Heart right ventricle (tissue), 16 donors: ENCODE results near the gene KIF15. TPM values are rescaled to one million over a fixed set of nuclear protein-coding genes. Genes with fewer than 3 reads are reported as not detected.

Source experiments
- ATAC-seq, 8 donors: fragments of 200-7000 bp; cut with Tn5 transposase; one replicate each; pipeline ENCODE4 v1.9.1; 2020; ENCODE audit warnings: mild to moderate bottlenecking in 8 of 8, moderate library complexity in 8 of 8, moderate number of reproducible peaks in 1 of 8
- DNase-seq, 2 donors: peaks; one replicate each; pipeline ENCODE4 v3.0.0-alpha.2; 2020
- H3K27ac ChIP-seq, 10 donors: fragments of 200-600 bp; sonication (generic) in 2 of 10; one replicate each; pipeline versions ENCODE4 v1.5.0 to v1.8.0; 2020 to 2022; ENCODE audit warnings: mild to moderate bottlenecking in 3 of 10
- H3K27me3 ChIP-seq, 7 donors: fragments of 200-600 bp; one replicate each; pipeline ENCODE4 v1.8.0; 2021 to 2022; ENCODE audit warnings: mild to moderate bottlenecking in 2 of 7
- H3K36me3 ChIP-seq, 9 donors: fragments of 200-600 bp; sonication (generic) in 1 of 9; one replicate each; pipeline versions ENCODE4 v1.5.0 to v1.8.0; 2020 to 2022; ENCODE audit warnings: mild to moderate bottlenecking in 2 of 9
- H3K4me1 ChIP-seq, 9 donors: fragments of 200-600 bp; sonication (generic) in 1 of 9; one replicate each; pipeline versions ENCODE4 v1.5.0 to v1.8.0; 2020 to 2022; ENCODE audit warnings: mild to moderate bottlenecking in 4 of 9
- H3K4me3 ChIP-seq, 10 donors: fragments of 200-600 bp; sonication (generic) in 2 of 10; one replicate each; pipeline versions ENCODE4 v1.5.0 to v1.8.0; 2020 to 2022; ENCODE audit warnings: mild to moderate bottlenecking in 7 of 10, moderate library complexity in 2 of 10
- H3K9me3 ChIP-seq, 11 donors: fragments of 200-600 bp in 10 of 11; sonication (generic) in 2 of 11; one replicate each; pipeline versions ENCODE4 v1.5.0 to v1.8.0; 2013 to 2022; ENCODE audit warnings: mild to moderate bottlenecking in 2 of 11, control low read depth in 1 of 11, moderate library complexity in 1 of 11
- CTCF ChIP-seq, 9 donors: fragments of 200-600 bp; sonication (generic) in 2 of 9; IDR thresholded peaks; one replicate each; pipeline versions ENCODE4 v1.5.0 to v1.8.0; 2021 to 2022; ENCODE audit warnings: antibody characterized with exemption in 9 of 9, mild to moderate bottlenecking in 5 of 9, moderate library complexity in 1 of 9
- WGBS, 2 donors: extraction: QIAGEN DNeasy Blood & Tissue Kit; methylation state at CpG; one replicate each; pipeline ENCODE4 v1.1.7; 2013; ENCODE audit warnings: inconsistent platforms in 1 of 2; 5-methylcytosine and 5-hydroxymethylcytosine counted together
- intact Hi-C, 10 donors: fragments of 100-400 bp; cut with DNase I; formaldehyde crosslinking; loops; one replicate each; pipeline versions ENCODE4 v1.11.1 to v1.14.2; 2022
- polyA plus RNA-seq, 2 donors: library from polyadenylated mRNA; stranded (reverse); fragments of 200-250 nt; gene quantifications; one replicate each; pipeline ENCODE4 v1.2.3, GENCODE V29; 2013
- total RNA-seq, 10 donors: library from RNA; stranded (reverse); fragmentation: NEBNext Ultra II Directional in 3 of 10; extraction: Animal tissue kit (Norgen Biotek cat#: 25700) in 3 of 10; gene quantifications; one replicate each; pipeline versions ENCODE4 v1.2.1 to v1.2.4, GENCODE V29; 2021 to 2023
- donor health status: Arrhythmogenic right ventricular cardiomyopathy.
- donor health status: ischemic (EF 13 %, LVEDD 7.1; RV severe dilation, severe dysfunction).
- donor health status: healthy with polysubstance abuse.
- donor health status: DM: no; HTN: yes; CAD: no.
- donor health status: DM: no; HTN: no; CAD: no.
- donor health status: ischemic (EF 25% LVEDD 6.9; RV normal size, moderate dysfunction).
- donor health status: ischemic (EF 25% LVEDD 5.7; RV mildly dilated, moderate dysfunction).
- donor health status: healthy.
- donor health status: DM: yes; HTN: yes; CAD: no.
- donor health status: Ischemic cardiomyopathy.
- donor health status: ischemic (EF 35%, LVEDD 5.7; RV mildly dilated, moderate dysfunction).
- donor health status: nonischemic (EF 11% LVEDD 7.7; RV severe dilation, severe dysfunction).
- donor health status: DM: yes; HTN: yes; CAD: no.
- donor health status: PGD.
- donor health status: ischemic (EF 29% LVEDD 5.4; RV normal size, mild dysfunction).
- donor health status: nonischemic (EF 23%, LVEDD 6.1; RV moderate dilation, normal function).

KIF15 gene
- total and polyA plus RNA-seq, 12 donors = 0.17 to 1.9 (median 0.36) TPM

GRCh38 chr3:44825264-44825925 is 63.8 kb downstream of the KIF15 start:
- DNase-seq (no peak), ATAC-seq (no peak)
- Histone ChIP-seq H3K4me1 (no peaks in the 10 kb centered on the region), H3K36me3 (peaks cover 0 to 22% (median 0%) of the 10 kb centered on the region in 9 donors), H3K27me3 (no peaks in the 10 kb centered on the region), H3K27ac (no peak overlapping the region), H3K9me3 (no peaks in the 10 kb centered on the region), H3K4me3 (no peak overlapping the region)
- 86 to 88% methylated on average over 2 of the region's 2 CpGs for WGBS, 2 donors
- intact Hi-C loops = no loop called here
- TF ChIP-seq CTCF (IDR thresholded peaks at IDR 0.05) = no peak

GRCh38 chr3:44827196-44827595 is 65.6 kb downstream of the KIF15 start:
- Histone ChIP-seq H3K4me3 (no peak overlapping the region), H3K27ac (no peak overlapping the region), H3K36me3 (peaks cover 0 to 29% (median 0%) of the 10 kb centered on the region in 9 donors), H3K4me1 (no peaks in the 10 kb centered on the region), H3K9me3 (no peaks in the 10 kb centered on the region), H3K27me3 (no peaks in the 10 kb centered on the region)
- WGBS, 2 donors = 88 to 96% methylated on average over 3 of the region's 3 CpGs
- DNase-seq (no peak), ATAC-seq (no peak)
- intact Hi-C loops = no loop called here
- TF ChIP-seq CTCF (IDR thresholded peaks at IDR 0.05) = no peak

GRCh38 chr3:44831232-44831631 is 69.6 kb downstream of the KIF15 start:
- DNase-seq = no peak
- no peak for ATAC-seq
- no peaks in the 10 kb centered on the region for H3K27me3 ChIP-seq
- H3K9me3 ChIP-seq = peaks cover 0 to 7% (median 0%) of the 10 kb centered on the region in 11 donors
- H3K4me3 ChIP-seq = no peak overlapping the region
- intact Hi-C loops = no loop called here
- no peak for TF ChIP-seq CTCF (IDR thresholded peaks at IDR 0.05)
- H3K4me1 ChIP-seq = peaks cover 0 to 7% (median 0%) of the 10 kb centered on the region in 9 donors
- peaks cover 0 to 29% (median 0%) of the 10 kb centered on the region in 9 donors for H3K36me3 ChIP-seq
- WGBS, 2 donors = 80 to 82% methylated on average over 5 of the region's 5 CpGs
- no peak overlapping the region for H3K27ac ChIP-seq

- Histone ChIP-seq H3K36me3 (peaks cover 0 to 23% (median 0%) of the 10 kb centered on the region in 9 donors), H3K4me1 (peaks cover 0 to 7% (median 0%) of the 10 kb centered on the region in 9 donors), H3K4me3 (no peak overlapping the region), H3K27ac (no peak overlapping the region), H3K9me3 (peaks cover 0 to 15% (median 5%) of the 10 kb centered on the region in 11 donors), H3K27me3 (no peaks in the 10 kb centered on the region)
- DNase-seq (no peak), ATAC-seq (peak in 2 of 8 donors; percentile 60 to 69)
- no peak for TF ChIP-seq CTCF (IDR thresholded peaks at IDR 0.05)
- WGBS, 2 donors = 41 to 73% methylated on average over 1 of the region's 1 CpG
- intact Hi-C loops = no loop called here
Observed at GRCh38 chr3:44832032-44832431, 70.4 kb downstream of the KIF15 start.
